DND-41 (cell line): ENCODE results near the gene PPP1R12C.

Experiments
- ATAC-seq: fragments of 200-7000 bp; cut with Tn5 transposase; 3 replicates; pipeline ENCODE4 v1.9.1; 2021; ENCODE audit warnings: low read depth; ENCODE audit not compliant: insufficient read depth
- DNase-seq: peaks from one replicate; pipeline ENCODE4 v3.0.0-alpha.2; 2020
- H2AFZ ChIP-seq: 2 replicates; pipeline ENCODE4 v1.6.0; 2012; ENCODE audit warnings: low read depth, low read length
- H3K27ac ChIP-seq: 2 replicates; pipeline ENCODE4 v1.5.1; 2012; ENCODE audit warnings: low read length, inconsistent platforms
- H3K27me3 ChIP-seq: fragments of 200-600 bp; sonication (generic); 2 replicates; pipeline ENCODE4 v1.6.0; 2012; ENCODE audit warnings: low read length, mild to moderate bottlenecking, inconsistent platforms; ENCODE audit not compliant: insufficient read depth, poor library complexity
- H3K36me3 ChIP-seq: 2 replicates; pipeline ENCODE4 v1.5.1; 2012; ENCODE audit warnings: low read length, inconsistent platforms; ENCODE audit not compliant: insufficient read depth
- H3K4me1 ChIP-seq: 2 replicates; pipeline ENCODE4 v1.5.1; 2012; ENCODE audit warnings: mild to moderate bottlenecking, low read length; ENCODE audit not compliant: insufficient read depth
- H3K4me2 ChIP-seq: 2 replicates; pipeline ENCODE4 v1.6.0; 2012; ENCODE audit warnings: mild to moderate bottlenecking, moderate library complexity, low read length, inconsistent platforms; ENCODE audit not compliant: insufficient read depth
- H3K4me3 ChIP-seq, 2 experiments: fragments of 200-600 bp in 1 of 2; shearing (Covaris generic) in 1 of 2; 2 replicates each; pipeline ENCODE4 v1.5.1; 2012 to 2016; ENCODE audit warnings: inconsistent platforms in 2 of 2, low read length in 2 of 2, mild to moderate bottlenecking in 2 of 2, low read depth in 1 of 2, moderate library complexity in 1 of 2
- H3K79me2 ChIP-seq: 2 replicates; pipeline ENCODE4 v1.6.0; 2012; ENCODE audit warnings: low read length, inconsistent platforms; ENCODE audit not compliant: insufficient read depth
- H3K9ac ChIP-seq: 2 replicates; pipeline ENCODE4 v1.6.0; 2012; ENCODE audit warnings: low read depth, mild to moderate bottlenecking, inconsistent platforms, low read length, moderate library complexity
- H3K9me3 ChIP-seq: 2 replicates; pipeline ENCODE4 v1.5.1; 2012; ENCODE audit warnings: low read length, moderate library complexity, mild to moderate bottlenecking, inconsistent platforms; ENCODE audit not compliant: insufficient read depth, severe bottlenecking
- H4K20me1 ChIP-seq: 2 replicates; pipeline ENCODE4 v1.6.0; 2012; ENCODE audit warnings: low read length; ENCODE audit not compliant: insufficient read depth
- CTCF ChIP-seq: IDR thresholded peaks from 2 replicates; pipeline ENCODE4 v1.5.1; 2012; ENCODE audit warnings: borderline replicate concordance, low read length, moderate library complexity, mild to moderate bottlenecking; ENCODE audit not compliant: poor library complexity, severe bottlenecking; ENCODE audit errors: extremely low read depth
- EZH2 ChIP-seq: IDR thresholded peaks from 3 replicates; pipeline ENCODE4 v1.6.1; 2012; ENCODE audit warnings: borderline replicate concordance, low read depth, mild to moderate bottlenecking, moderate library complexity, low read length, inconsistent platforms; ENCODE audit not compliant: severe bottlenecking

The PPP1R12C gene

DNA sequence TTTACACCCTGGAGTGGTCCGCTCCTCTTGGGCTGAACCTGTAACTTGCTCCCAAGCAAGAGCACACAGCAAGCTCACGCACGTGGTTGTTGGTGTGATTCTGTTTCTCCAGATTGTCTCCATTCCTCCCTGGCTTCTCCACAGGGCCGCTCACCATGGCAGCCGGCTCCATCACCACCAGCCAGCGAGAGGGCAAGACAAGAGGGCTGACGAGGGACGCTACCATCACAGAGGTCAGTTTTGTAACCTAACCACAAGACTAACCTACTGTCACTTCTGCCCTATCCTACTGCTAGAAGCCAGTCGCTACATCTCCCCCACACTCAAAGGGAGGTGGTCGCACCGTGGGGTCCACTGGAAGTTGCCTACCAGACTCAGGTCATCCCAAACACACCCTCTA lies 74.7 kb downstream of the PPP1R12C start:
- DNase-seq (no peak), ATAC-seq (no peak)
- no peak overlapping the region for H2AFZ ChIP-seq
- no peaks in the 10 kb centered on the region for H3K27me3 ChIP-seq
- H3K27ac ChIP-seq = peak overlapping the region; percentile 68
- peak overlapping the region; percentile 57 for H3K4me2 ChIP-seq
- no peaks in the 10 kb centered on the region for H3K9me3 ChIP-seq
- peaks cover 24% of the 10 kb centered on the region for H3K4me1 ChIP-seq
- no peak overlapping the region for H3K4me3 ChIP-seq
- TF ChIP-seq CTCF = no peak
- no peak overlapping the region; the same call in 1 of the 2 replicates for H3K9ac ChIP-seq
- peaks cover 11% of the 10 kb centered on the region for H3K79me2 ChIP-seq
- peaks cover 27% of the 10 kb centered on the region for H4K20me1 ChIP-seq
- H3K36me3 ChIP-seq = peaks cover 31% of the 10 kb centered on the region

DNA sequence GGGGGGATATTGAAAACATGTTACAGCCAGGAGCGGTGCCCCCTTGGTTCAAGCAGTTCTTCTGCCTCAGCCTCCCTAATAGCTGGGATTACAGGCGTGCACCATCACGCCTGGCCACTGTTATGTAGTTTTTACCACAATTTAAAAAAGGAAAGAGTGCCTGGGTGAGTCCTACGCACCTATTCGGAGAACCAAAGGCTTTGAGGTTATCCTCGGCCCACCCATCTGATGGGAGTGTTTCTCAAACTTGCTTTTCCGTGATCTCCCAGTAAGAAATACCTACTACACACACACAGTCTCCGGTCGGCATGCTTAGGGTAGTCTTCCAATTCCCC lies 75.1 kb downstream of the PPP1R12C start:
- Histone ChIP-seq H3K27ac (peak overlapping the region; percentile 68), H4K20me1 (peaks cover 27% of the 10 kb centered on the region), H3K4me2 (peak overlapping the region; percentile 57), H3K36me3 (peaks cover 27% of the 10 kb centered on the region), H3K27me3 (no peaks in the 10 kb centered on the region), H3K4me3 (peak overlapping the region in 1 of 2 experiments; percentile 29; a peak in 1 of 4 replicates), H2AFZ (0 out of 2 replicates have a peak overlapping the region, but pooled peaks have one; percentile 16), H3K4me1 (peaks cover 24% of the 10 kb centered on the region), H3K79me2 (peaks cover 11% of the 10 kb centered on the region), H3K9ac (no peak overlapping the region; the same call in 1 of the 2 replicates), H3K9me3 (no peaks in the 10 kb centered on the region)
- no peak for TF ChIP-seq EZH2
- no peak for TF ChIP-seq CTCF
- no peak; the same call in 2 of the 3 replicates for ATAC-seq
- DNase-seq = no peak

- Histone ChIP-seq H3K36me3 (peaks cover 24% of the 10 kb centered on the region), H3K4me3 (peak overlapping the region in 1 of 2 experiments; percentile 29; a peak in 2 of 4 replicates), H2AFZ (0 out of 2 replicates have a peak overlapping the region, but pooled peaks have one; percentile 16), H3K79me2 (peaks cover 11% of the 10 kb centered on the region), H3K27me3 (no peaks in the 10 kb centered on the region), H3K9me3 (no peaks in the 10 kb centered on the region), H3K4me2 (peak overlapping the region; percentile 57), H3K27ac (peak overlapping the region; percentile 68), H3K4me1 (peaks cover 24% of the 10 kb centered on the region), H3K9ac (peak overlapping the region; percentile 18; the same call in 1 of the 2 replicates), H4K20me1 (peaks cover 27% of the 10 kb centered on the region)
- DNase-seq (peak; percentile 80), ATAC-seq (peak; percentile 88)
- TF ChIP-seq EZH2 (no peak), CTCF (peak; percentile 22)
Observed at GRCh38 chr19:55041627-55042343, 75.7 kb downstream of the PPP1R12C start.
